NB4 (cell line): Measurements from ENCODE around the gene MUC5B.

Experiments used
- DNase-seq: peaks from one replicate; pipeline ENCODE4 v3.0.0; 2010; ENCODE audit warnings: low read depth
- H3K4me3 ChIP-seq: one replicate; pipeline ENCODE4 v1.5.1; 2011; ENCODE audit warnings: mild to moderate bottlenecking, low read depth, low read length, moderate library complexity
- MYC ChIP-seq: IDR thresholded peaks from 2 replicates; pipeline ENCODE4 v1.6.1; 2011; ENCODE audit warnings: low read depth, low read length
- POLR2A ChIP-seq: IDR thresholded peaks from 2 replicates; pipeline ENCODE4 v1.6.1; 2011; ENCODE audit warnings: mild to moderate bottlenecking; ENCODE audit not compliant: insufficient read length; ENCODE audit errors: extremely low read depth
- TF ChIP-seq, protein P1 (sequence below): IDR thresholded peaks from 2 replicates; pipeline ENCODE4 v1.6.1; 2011; ENCODE audit warnings: low read depth, low read length
- TF ChIP-seq, protein P2 (sequence below): IDR thresholded peaks from one replicate; pipeline ENCODE4 v1.5.1; 2012; ENCODE audit warnings: low read depth, low read length

MUC5B gene

DNA sequence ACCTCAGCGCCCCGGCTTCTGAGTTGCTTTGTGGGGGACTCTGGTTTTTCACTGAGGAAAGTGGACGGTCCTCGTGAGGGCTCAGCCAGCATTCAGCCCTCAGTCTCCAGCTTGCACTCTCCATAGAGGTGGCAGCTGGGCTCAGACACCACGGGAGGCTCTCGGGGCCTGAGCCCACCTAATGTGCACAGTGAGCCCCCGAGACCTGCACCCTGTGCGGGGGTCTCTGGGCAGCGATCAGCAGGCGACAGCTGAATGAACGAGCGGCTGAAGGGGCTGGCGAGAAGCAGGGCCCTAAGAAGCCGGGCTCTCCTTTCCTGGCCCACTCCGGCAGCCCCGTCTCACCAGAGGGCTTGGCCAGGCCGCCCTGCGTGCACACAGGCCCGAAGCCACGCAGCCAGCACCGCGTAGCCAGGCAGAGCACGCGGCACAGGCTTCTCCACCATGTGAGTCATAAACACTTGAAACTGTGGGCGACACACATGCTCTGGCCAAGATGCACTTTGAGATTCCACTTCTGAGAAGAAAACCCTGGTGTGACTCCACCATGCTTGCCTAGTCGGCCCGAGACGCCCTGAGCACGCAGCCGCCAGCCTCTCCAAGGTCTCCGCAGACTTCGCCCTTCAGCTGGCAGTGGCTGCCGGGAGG, 58.6 kb downstream of the MUC5B start:
- DNase-seq = no peak
- TF ChIP-seq MYC (no peak), POLR2A (no peak)
- TF ChIP-seq, protein P1, sequence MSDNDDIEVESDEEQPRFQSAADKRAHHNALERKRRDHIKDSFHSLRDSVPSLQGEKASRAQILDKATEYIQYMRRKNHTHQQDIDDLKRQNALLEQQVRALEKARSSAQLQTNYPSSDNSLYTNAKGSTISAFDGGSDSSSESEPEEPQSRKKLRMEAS = no peak
- TF ChIP-seq, protein P2, sequence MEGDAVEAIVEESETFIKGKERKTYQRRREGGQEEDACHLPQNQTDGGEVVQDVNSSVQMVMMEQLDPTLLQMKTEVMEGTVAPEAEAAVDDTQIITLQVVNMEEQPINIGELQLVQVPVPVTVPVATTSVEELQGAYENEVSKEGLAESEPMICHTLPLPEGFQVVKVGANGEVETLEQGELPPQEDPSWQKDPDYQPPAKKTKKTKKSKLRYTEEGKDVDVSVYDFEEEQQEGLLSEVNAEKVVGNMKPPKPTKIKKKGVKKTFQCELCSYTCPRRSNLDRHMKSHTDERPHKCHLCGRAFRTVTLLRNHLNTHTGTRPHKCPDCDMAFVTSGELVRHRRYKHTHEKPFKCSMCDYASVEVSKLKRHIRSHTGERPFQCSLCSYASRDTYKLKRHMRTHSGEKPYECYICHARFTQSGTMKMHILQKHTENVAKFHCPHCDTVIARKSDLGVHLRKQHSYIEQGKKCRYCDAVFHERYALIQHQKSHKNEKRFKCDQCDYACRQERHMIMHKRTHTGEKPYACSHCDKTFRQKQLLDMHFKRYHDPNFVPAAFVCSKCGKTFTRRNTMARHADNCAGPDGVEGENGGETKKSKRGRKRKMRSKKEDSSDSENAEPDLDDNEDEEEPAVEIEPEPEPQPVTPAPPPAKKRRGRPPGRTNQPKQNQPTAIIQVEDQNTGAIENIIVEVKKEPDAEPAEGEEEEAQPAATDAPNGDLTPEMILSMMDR = no peak
- H3K4me3 ChIP-seq = no peak overlapping the region

DNA sequence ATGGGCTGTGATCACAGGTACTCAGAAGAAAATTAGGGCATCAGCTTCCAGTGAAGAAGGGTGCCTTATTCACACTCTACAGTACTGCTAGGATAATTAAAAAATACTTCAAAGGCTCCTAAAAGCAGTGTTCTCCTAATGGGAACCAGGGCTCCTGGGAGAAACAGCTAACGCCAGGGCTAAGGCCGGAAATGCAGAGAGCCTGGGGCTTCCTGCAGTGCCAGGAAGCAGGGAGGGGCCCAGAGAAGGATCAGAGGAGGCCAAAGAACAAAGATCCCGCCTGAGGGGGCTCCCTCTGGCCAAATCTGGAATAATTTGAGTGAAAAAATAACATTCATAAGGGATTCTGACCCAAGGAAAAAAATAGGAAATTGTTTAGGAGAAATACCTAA, 59.1 kb downstream of the MUC5B start:
- no peak overlapping the region for H3K4me3 ChIP-seq
- DNase-seq = no peak
- no peak for TF ChIP-seq MYC
- TF ChIP-seq, protein P1 = no peak
- TF ChIP-seq, protein P2 = no peak
- no peak for TF ChIP-seq POLR2A

GRCh38 chr11:1283091-1283511, 60.2 kb downstream of the MUC5B start:
- TF ChIP-seq, protein P1 = no peak
- TF ChIP-seq POLR2A (no peak), MYC (no peak)
- TF ChIP-seq, protein P2 = no peak
- DNase-seq = no peak
- H3K4me3 ChIP-seq = no peak overlapping the region

- no peak for TF ChIP-seq POLR2A
- TF ChIP-seq, protein P1 = no peak
- TF ChIP-seq MYC = no peak
- TF ChIP-seq, protein P2 = no peak
- no peak for DNase-seq
- H3K4me3 ChIP-seq = no peak overlapping the region
These were observed 61.0 kb downstream of the MUC5B start for GRCh38 chr11:1283906-1284305.

GRCh38 chr11:1285316-1285744, 62.5 kb downstream of the MUC5B start:
- TF ChIP-seq, protein P2 = no peak
- TF ChIP-seq MYC = no peak
- TF ChIP-seq, protein P1 = no peak
- no peak for TF ChIP-seq POLR2A
- no peak for DNase-seq

DNA sequence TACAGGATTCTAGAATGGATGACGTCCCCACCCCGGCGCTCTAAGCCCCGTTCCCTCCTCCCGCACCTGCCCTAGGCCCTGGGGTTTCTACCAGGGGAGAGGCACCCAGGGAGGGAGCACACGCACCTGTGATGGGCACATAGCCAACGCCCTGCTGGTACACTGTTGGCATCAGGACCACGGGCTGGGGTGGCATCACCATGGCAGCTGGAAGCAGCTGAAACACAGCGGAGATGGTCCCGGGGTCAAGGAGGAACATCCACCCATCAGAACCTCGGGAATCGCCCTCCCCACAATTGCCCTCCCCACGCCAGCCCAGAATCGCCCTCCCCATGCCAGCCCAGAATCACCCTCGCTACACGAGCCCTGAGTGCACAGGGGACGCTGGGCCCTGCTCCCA, 63.0 kb downstream of the MUC5B start:
- H3K4me3 ChIP-seq = no peak overlapping the region
- TF ChIP-seq MYC = no peak
- TF ChIP-seq, protein P1 = no peak
- TF ChIP-seq POLR2A = no peak
- TF ChIP-seq, protein P2 = no peak
- no peak for DNase-seq

More at GRCh38 chr11:1285316-1285744, 62.5 kb downstream of the MUC5B start:
- no peak overlapping the region for H3K4me3 ChIP-seq
